HCT116 (cell line): ENCODE results near the gene PRR16. TPM values are rescaled to one million over a fixed set of nuclear protein-coding genes. Genes with fewer than 3 reads are reported as not detected.

Experiments
- ATAC-seq: fragments of 200-7000 bp; cut with Tn5 transposase; 2 replicates; pipeline ENCODE4 v1.9.1; 2020; ENCODE audit warnings: mild to moderate bottlenecking, moderate library complexity
- BruUV-seq: library from RNA; stranded (reverse); fragments of 400-500 nt; replicated peaks from 2 replicates; lab custom pipeline; 2021; lab: Mats Ljungman, UMichigan
- CTCF ChIA-PET: fragments of 300-600 bp; sonication (Branson Sonifier 250); formaldehyde crosslinking; loops from one replicate; lab custom pipeline; 2021; ENCODE audit warnings: antibody characterized with exemption; lab: Charles Lee
- POLR2A ChIA-PET: fragments of 300-600, 350-600 bp; sonication (Branson Sonifier 250); formaldehyde crosslinking; loops from one replicate; lab custom pipeline; 2021; ENCODE audit warnings: antibody characterized with exemption; lab: Charles Lee
- RAD21 ChIA-PET, 2 experiments: fragments of 300-600 bp; sonication (Branson Sonifier 250); formaldehyde crosslinking; loops; one replicate each; lab custom pipeline; 2023; ENCODE audit warnings: low total read pairs in 2 of 2; ENCODE audit not compliant: uncharacterized antibody in 2 of 2, unreplicated experiment in 2 of 2, low non-redundant PET in 1 of 2; lab: Charles Lee
- DNase-seq: peaks from one replicate; pipeline ENCODE4 v3.0.0-alpha.2; 2010; ENCODE audit warnings: low read depth, low spot score
- H2AFZ ChIP-seq: fragments of 200-600 bp; shearing (Covaris generic), sonication (generic); 2 replicates; pipeline ENCODE4 v1.6.1; 2017; ENCODE audit warnings: low read depth, mixed run types, mixed read lengths, antibody characterized with exemption, low read length; ENCODE audit not compliant: poor library complexity, severe bottlenecking
- H3K27ac ChIP-seq: 2 replicates; pipeline ENCODE4 v1.5.1; 2012; ENCODE audit warnings: low read depth, low read length
- H3K27me3 ChIP-seq: fragments of 200-600 bp; sonication (generic); 2 replicates; pipeline ENCODE4 v1.6.1; 2016; ENCODE audit warnings: mixed run types, low read length, mixed read lengths; ENCODE audit not compliant: insufficient read depth
- H3K36me3 ChIP-seq, 2 experiments: fragments of 200-500 bp in 1 of 2; fragments of 200-600 bp in 1 of 2; sonication (Bioruptor generic) in 1 of 2; sonication (generic) in 1 of 2; 2 replicates each; pipeline versions ENCODE4 v1.5.1 to v1.6.1; 2014 to 2016; ENCODE audit warnings: low read length in 2 of 2, inconsistent platforms in 1 of 2, mixed read lengths in 1 of 2, mixed run types in 1 of 2; ENCODE audit not compliant: insufficient read depth in 2 of 2, control insufficient read depth in 1 of 2
- H3K4me1 ChIP-seq, 2 experiments: fragments of 200-600 bp in 1 of 2; sonication (generic) in 1 of 2; 2 replicates each; pipeline versions ENCODE4 v1.5.1 to v1.6.1; 2012 to 2017; ENCODE audit warnings: low read length in 2 of 2, inconsistent platforms in 1 of 2, mild to moderate bottlenecking in 1 of 2, mixed read lengths in 1 of 2, mixed run types in 1 of 2, moderate library complexity in 1 of 2; ENCODE audit not compliant: insufficient read depth in 2 of 2, control insufficient read depth in 1 of 2
- H3K4me2 ChIP-seq: fragments of 200-600 bp; sonication (generic); 2 replicates; pipeline ENCODE4 v1.6.1; 2017; ENCODE audit warnings: mixed run types, low read length, mixed read lengths
- H3K4me3 ChIP-seq, 2 experiments: fragments of 200-600 bp in 1 of 2; sonication (generic) in 1 of 2; replicated peaks in 1 of 2; 2 replicates each; pipeline ENCODE4 v1.5.1; 2011 to 2016; ENCODE audit warnings: low read length in 2 of 2, control low read depth in 1 of 2, low read depth in 1 of 2, mild to moderate bottlenecking in 1 of 2, mixed read lengths in 1 of 2, mixed run types in 1 of 2
- H3K79me2 ChIP-seq: fragments of 200-600 bp; sonication (generic); 2 replicates; pipeline ENCODE4 v1.6.1; 2017; ENCODE audit warnings: mild to moderate bottlenecking, mixed run types, low read length, moderate library complexity, mixed read lengths; ENCODE audit not compliant: insufficient read depth
- H3K9ac ChIP-seq: fragments of 200-600 bp; sonication (generic); 2 replicates; pipeline ENCODE4 v1.6.1; 2016; ENCODE audit warnings: low read length, mixed read lengths
- H3K9me2 ChIP-seq: fragments of 200-600 bp; sonication (generic), shearing (Covaris generic); 2 replicates; pipeline ENCODE4 v1.6.1; 2017; ENCODE audit warnings: mixed run types, mild to moderate bottlenecking, moderate library complexity; ENCODE audit not compliant: insufficient read depth
- H3K9me3 ChIP-seq, 2 experiments: fragments of 200-500 bp in 1 of 2; fragments of 200-600 bp in 1 of 2; sonication (Bioruptor generic) in 1 of 2; sonication (generic) in 1 of 2; 2 replicates each; pipeline ENCODE4 v1.6.1; 2014 to 2017; ENCODE audit warnings: low read length in 2 of 2, mixed read lengths in 2 of 2, inconsistent platforms in 1 of 2, low read depth in 1 of 2, mild to moderate bottlenecking in 1 of 2, mixed run types in 1 of 2, moderate library complexity in 1 of 2; ENCODE audit not compliant: control insufficient read depth in 1 of 2, insufficient read depth in 1 of 2
- H4K20me1 ChIP-seq: fragments of 200-600 bp; sonication (generic), shearing (Covaris generic); 2 replicates; pipeline ENCODE4 v1.6.1; 2017; ENCODE audit warnings: mixed run types, mild to moderate bottlenecking, moderate library complexity; ENCODE audit not compliant: insufficient read depth
- CBX3 ChIP-seq: IDR thresholded peaks from 2 replicates; pipeline ENCODE4 v1.6.1; 2012; ENCODE audit warnings: low read depth
- EGR1 ChIP-seq: IDR thresholded peaks from 2 replicates; pipeline ENCODE4 v1.6.1; 2012; ENCODE audit warnings: low read depth
- ELF1 ChIP-seq: IDR thresholded peaks from 2 replicates; pipeline ENCODE4 v1.6.1; 2012; ENCODE audit warnings: low read depth, borderline replicate concordance
- EZH2 ChIP-seq: fragments of 200-600 bp; sonication (generic); IDR thresholded peaks from 2 replicates; pipeline ENCODE4 v1.6.1; 2017; ENCODE audit warnings: antibody characterized with exemption, mixed run types
- EZH2phosphoT487 ChIP-seq: fragments of 200-600 bp; IDR thresholded peaks from 2 replicates; pipeline ENCODE4 v1.6.1; 2018; ENCODE audit warnings: antibody characterized with exemption, borderline replicate concordance
- POLR2A ChIP-seq: IDR thresholded peaks from 2 replicates; pipeline ENCODE4 v1.7.0; 2011; ENCODE audit warnings: borderline replicate concordance; ENCODE audit not compliant: insufficient read depth, insufficient read length; ENCODE audit errors: extremely low read depth
- POLR2AphosphoS5 ChIP-seq: IDR thresholded peaks from 2 replicates; pipeline ENCODE4 v1.6.1; 2011; ENCODE audit warnings: mild to moderate bottlenecking, low read depth, low read length, moderate library complexity
- RAD21 ChIP-seq: IDR thresholded peaks from 2 replicates; pipeline ENCODE4 v1.6.1; 2012; ENCODE audit warnings: low read depth, mild to moderate bottlenecking
- SP1 ChIP-seq: IDR thresholded peaks from 2 replicates; pipeline ENCODE4 v1.6.1; 2012; ENCODE audit warnings: low read depth
- SRF ChIP-seq: IDR thresholded peaks from 2 replicates; pipeline ENCODE4 v1.6.1; 2012; ENCODE audit warnings: low read depth
- ZFX ChIP-seq: fragments of 450-650 bp; IDR thresholded peaks from 2 replicates; pipeline ENCODE4 v1.6.1; 2017
- ZNF274 ChIP-seq: fragments of 200-500 bp; sonication (Bioruptor generic); IDR thresholded peaks from 2 replicates; pipeline ENCODE4 v1.6.1; 2014; ENCODE audit warnings: mild to moderate bottlenecking, low read depth, low read length, inconsistent platforms
- intact Hi-C: fragments of 100-400 bp; cut with micrococcal nuclease; formaldehyde crosslinking; loops from 2 replicates; pipeline ENCODE4 v1.10.0; 2022
- total RNA-seq: library from RNA; stranded (reverse); gene quantifications from one replicate; pipeline ENCODE4 v1.2.1, GENCODE V29; 2021; ENCODE audit not compliant: unreplicated experiment
- TF ChIP-seq, protein P1 (sequence below): IDR thresholded peaks from 2 replicates; pipeline ENCODE4 v1.6.1; 2011; ENCODE audit warnings: mild to moderate bottlenecking, low read length, moderate library complexity; ENCODE audit not compliant: insufficient replicate concordance; ENCODE audit errors: extremely low read depth
- TF ChIP-seq, protein P2 (sequence below): IDR thresholded peaks from 2 replicates; pipeline ENCODE4 v1.6.1; 2012

Gene PRR16
- total RNA-seq, 1 experiment from 2014 or later = 0.42 TPM

DNA sequence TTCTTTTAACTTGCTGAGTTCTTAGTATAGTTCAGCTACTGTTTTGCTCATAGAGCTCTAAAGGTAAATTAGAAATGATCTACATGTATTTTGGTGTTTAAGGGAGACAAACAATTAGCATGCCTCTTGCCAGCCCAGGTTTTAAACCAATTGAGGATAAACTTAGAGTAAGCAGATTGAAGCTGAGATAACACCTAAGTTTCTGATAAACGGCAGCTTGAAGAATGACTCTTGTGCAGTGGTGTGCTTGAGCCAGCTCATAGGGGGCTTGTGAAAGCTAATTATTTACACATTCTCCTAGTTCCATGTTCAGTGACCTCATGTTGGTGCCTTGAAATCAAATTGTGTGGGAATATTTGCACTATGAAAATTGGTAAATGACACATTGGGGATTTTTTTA, 193.0 kb downstream of the PRR16 start:
- CTCF ChIA-PET = interaction anchor here (1.6 to 1.7 kb wide), 2 partner anchors 9 to 1293 kb away, joined by 6 to 18 read pairs; no protein-coding TSS in a partner anchor
- POLR2A ChIA-PET = no interaction called here
- no peak for TF ChIP-seq EZH2

DNA sequence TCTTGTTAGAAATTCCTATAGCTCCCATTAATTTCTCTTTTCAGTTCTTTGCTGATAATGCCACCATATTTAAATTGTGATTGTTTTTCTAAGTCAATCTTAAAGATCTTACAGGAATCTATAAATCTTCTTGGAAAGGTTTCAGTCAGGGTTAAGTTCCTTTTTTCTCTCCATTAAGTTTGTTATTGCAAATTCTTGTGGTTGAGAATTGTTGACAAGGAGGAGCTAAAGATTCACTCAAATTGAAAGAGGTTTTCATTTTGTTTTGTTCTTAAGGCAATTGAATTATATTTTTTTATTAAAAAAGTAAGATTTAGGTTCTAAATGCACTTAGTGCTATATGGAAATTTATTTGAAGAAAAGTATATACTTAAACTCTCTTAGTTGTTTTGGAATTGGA, 213.4 kb downstream of the PRR16 start:
- Histone ChIP-seq H4K20me1 (no peaks in the 10 kb centered on the region), H3K36me3 (no peaks in the 10 kb centered on the region), H3K9ac (no peak overlapping the region), H2AFZ (no peak overlapping the region), H3K79me2 (no peaks in the 10 kb centered on the region), H3K4me1 (no peaks in the 10 kb centered on the region), H3K27me3 (no peaks in the 10 kb centered on the region), H3K4me2 (no peak overlapping the region), H3K9me3 (no peaks in the 10 kb centered on the region), H3K9me2 (no peaks in the 10 kb centered on the region), H3K4me3 (no peak overlapping the region), H3K27ac (no peak overlapping the region)
- ATAC-seq (no peak), DNase-seq (no peak)
- intact Hi-C loops = no loop called here
- TF ChIP-seq POLR2A = no peak
- ChIA-PET CTCF (no interaction called here), RAD21 (no interaction called here), POLR2A (no interaction called here)
- BruUV-seq = no TSS peak

More for the DNA sequence above, 193.0 kb downstream of the PRR16 start:
- Histone ChIP-seq H3K9me3 (no peaks in the 10 kb centered on the region), H3K27ac (no peak overlapping the region), H2AFZ (no peak overlapping the region), H3K4me1 (no peaks in the 10 kb centered on the region), H3K27me3 (no peaks in the 10 kb centered on the region), H3K4me3 (no peak overlapping the region), H3K9me2 (no peaks in the 10 kb centered on the region), H4K20me1 (no peaks in the 10 kb centered on the region), H3K79me2 (no peaks in the 10 kb centered on the region), H3K36me3 (no peaks in the 10 kb centered on the region), H3K4me2 (no peak overlapping the region), H3K9ac (no peak overlapping the region)
- intact Hi-C loops = loop anchor here (2.0 to 10.0 kb wide), 2 partner anchors 712 to 1292 kb away; no protein-coding TSS in a partner anchor
- RAD21 ChIA-PET = interaction anchor here (0.9 to 1.4 kb wide), 2 partner anchors 1292 to 1293 kb away, joined by 3 to 4 read pairs; no protein-coding TSS in a partner anchor
- no TSS peak for BruUV-seq
- DNase-seq (no peak), ATAC-seq (no peak)

DNA sequence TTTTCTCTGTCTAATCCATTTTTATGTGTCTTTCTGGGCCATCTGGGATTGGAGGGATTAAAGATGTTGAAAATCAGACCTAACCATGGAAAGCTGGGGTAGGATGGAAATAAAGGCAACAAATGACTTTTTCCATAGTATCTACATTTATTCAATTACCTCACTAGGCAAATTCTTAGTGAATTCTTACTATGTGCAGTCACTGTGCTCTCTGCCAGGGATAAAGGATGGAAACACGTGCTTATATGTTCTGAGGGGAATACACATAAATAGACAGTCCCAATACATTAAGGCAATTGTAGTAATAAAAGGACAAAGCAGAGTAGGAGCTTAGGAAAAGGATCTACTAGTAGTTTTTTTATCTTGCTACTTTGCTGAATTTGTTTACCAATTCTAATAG, 214.2 kb downstream of the PRR16 start:
- no peaks in the 10 kb centered on the region for H3K4me1 ChIP-seq
- intact Hi-C loops = no loop called here
- H3K79me2 ChIP-seq = no peaks in the 10 kb centered on the region
- no peak overlapping the region for H3K27ac ChIP-seq
- H2AFZ ChIP-seq = no peak overlapping the region
- H3K9ac ChIP-seq = no peak overlapping the region
- no peaks in the 10 kb centered on the region for H3K9me3 ChIP-seq
- DNase-seq (no peak), ATAC-seq (no peak)
- H3K4me2 ChIP-seq = no peak overlapping the region
- no peaks in the 10 kb centered on the region for H4K20me1 ChIP-seq
- H3K9me2 ChIP-seq = no peaks in the 10 kb centered on the region
- POLR2A ChIA-PET = no interaction called here
- BruUV-seq = no TSS peak
- H3K27me3 ChIP-seq = no peaks in the 10 kb centered on the region
- RAD21 ChIA-PET = no interaction called here
- H3K36me3 ChIP-seq = no peaks in the 10 kb centered on the region
- CTCF ChIA-PET = no interaction called here
- no peak overlapping the region for H3K4me3 ChIP-seq
- TF ChIP-seq, protein P1, sequence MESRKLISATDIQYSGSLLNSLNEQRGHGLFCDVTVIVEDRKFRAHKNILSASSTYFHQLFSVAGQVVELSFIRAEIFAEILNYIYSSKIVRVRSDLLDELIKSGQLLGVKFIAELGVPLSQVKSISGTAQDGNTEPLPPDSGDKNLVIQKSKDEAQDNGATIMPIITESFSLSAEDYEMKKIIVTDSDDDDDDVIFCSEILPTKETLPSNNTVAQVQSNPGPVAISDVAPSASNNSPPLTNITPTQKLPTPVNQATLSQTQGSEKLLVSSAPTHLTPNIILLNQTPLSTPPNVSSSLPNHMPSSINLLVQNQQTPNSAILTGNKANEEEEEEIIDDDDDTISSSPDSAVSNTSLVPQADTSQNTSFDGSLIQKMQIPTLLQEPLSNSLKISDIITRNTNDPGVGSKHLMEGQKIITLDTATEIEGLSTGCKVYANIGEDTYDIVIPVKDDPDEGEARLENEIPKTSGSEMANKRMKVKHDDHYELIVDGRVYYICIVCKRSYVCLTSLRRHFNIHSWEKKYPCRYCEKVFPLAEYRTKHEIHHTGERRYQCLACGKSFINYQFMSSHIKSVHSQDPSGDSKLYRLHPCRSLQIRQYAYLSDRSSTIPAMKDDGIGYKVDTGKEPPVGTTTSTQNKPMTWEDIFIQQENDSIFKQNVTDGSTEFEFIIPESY = no peak
- TF ChIP-seq SRF = no peak
- no peak for TF ChIP-seq EGR1
- TF ChIP-seq RAD21 = no peak
- no peak for TF ChIP-seq POLR2AphosphoS5
- TF ChIP-seq EZH2phosphoT487 = no peak
- TF ChIP-seq CBX3 = no peak
- TF ChIP-seq, protein P2, sequence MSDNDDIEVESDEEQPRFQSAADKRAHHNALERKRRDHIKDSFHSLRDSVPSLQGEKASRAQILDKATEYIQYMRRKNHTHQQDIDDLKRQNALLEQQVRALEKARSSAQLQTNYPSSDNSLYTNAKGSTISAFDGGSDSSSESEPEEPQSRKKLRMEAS = no peak
- no peak for TF ChIP-seq SP1
- no peak for TF ChIP-seq ELF1
- TF ChIP-seq ZNF274 = no peak
- TF ChIP-seq ZFX = no peak
- TF ChIP-seq POLR2A = no peak
